Left ventricle myocardium superior (tissue), 1 donor: ENCODE measurements around the gene STN1. TPM values are rescaled to one million over a fixed set of nuclear protein-coding genes. Genes with fewer than 3 reads are reported as not detected.
"Not testable (repeated sequence)": the region's sequence is repeated elsewhere in the genome, so short reads cannot be mapped to it uniquely, and the experiment has no call there.

ENCODE experiments used
- ATAC-seq: fragments of 200-7000 bp; cut with Tn5 transposase; one replicate; pipeline ENCODE4 v1.9.1; 2020; ENCODE audit warnings: mild to moderate bottlenecking, moderate library complexity
- DNase-seq: peaks from one replicate; pipeline ENCODE4 v3.0.0-alpha.2; 2020
- intact Hi-C: fragments of 100-400 bp; cut with micrococcal nuclease; formaldehyde crosslinking; loops from one replicate; pipeline ENCODE4 v1.11.0; 2022
- total RNA-seq: library from RNA; stranded (reverse); fragmentation: NEBNext Ultra II Directional; extraction: Animal tissue kit (Norgen Biotek cat#: 25700); gene quantifications from one replicate; pipeline ENCODE4 v1.2.1, GENCODE V29; 2021
- donor health status: DM: no; HTN: yes; CAD: no; lungs with severe emphysema.

Gene STN1
- total RNA-seq, 1 donor from 2014 or later, result 33.2 TPM

DNA sequence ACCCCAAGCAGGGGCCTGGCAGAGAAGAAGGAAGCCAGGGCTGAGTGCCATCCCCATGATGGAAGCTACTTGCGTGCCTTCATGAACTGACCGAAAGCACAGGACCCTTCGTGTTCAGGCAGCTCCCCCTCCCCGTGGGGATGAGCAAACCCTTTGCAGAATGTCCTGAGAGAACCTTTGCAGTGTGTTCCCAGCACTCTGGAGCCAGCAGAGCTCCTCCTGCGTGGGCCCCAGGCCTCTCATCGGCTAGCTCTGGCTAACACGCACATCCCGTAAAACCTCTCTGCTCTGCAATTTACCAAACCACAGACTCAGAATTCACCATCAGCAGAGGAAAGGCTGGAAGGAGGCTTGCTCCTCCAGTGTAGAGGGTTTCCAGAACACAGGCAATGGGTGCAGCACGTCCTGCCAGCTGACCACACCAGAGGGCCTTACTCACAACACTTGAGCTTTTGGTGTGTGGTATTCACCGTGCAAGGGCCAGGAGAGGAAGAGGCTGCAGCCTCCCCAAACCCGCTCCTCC is 65.7 kb downstream of the STN1 start:
- intact Hi-C loops, result no loop called here
- peak; percentile 73 for DNase-seq

DNA sequence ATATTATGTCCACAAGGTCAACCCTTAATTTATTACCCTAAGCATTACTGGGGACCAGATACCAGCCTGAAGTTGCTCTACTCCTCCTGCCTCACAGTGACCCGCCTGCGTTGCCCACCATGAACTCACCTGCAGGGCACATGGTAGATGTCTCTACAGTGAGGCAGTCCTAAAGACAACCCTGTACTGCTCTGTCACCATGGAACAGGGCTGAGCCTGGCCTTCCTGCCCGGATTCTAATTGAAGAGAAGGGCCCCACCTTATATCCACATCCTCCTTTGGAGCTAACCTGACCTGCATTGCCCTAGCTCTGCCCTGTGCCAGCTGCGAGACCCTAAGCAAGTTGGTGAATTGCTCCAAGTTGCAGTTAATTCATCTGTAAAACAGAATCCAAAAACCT is 66.7 kb downstream of the STN1 start:
- intact Hi-C loops, result no loop called here
- DNase-seq, result no peak
- no peak for ATAC-seq

More for the DNA sequence above, 65.7 kb downstream of the STN1 start:
- ATAC-seq, result peak; percentile 47

DNA sequence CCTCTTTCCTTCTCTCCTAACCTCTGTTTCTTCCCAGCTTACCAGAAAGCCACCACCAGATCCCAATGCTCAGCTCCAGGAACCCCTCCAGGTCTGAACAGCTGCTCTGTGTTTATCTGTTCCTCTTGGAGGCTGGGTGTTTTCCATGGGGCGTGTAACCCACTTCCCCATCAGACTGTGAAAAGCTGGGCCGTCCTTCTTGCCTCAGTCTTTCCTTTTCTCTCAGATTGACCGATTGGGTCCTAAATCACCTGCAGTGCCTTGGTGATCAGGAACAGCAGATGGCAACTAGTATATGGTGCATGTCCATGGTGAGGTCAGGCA is 67.5 kb downstream of the STN1 start:
- peak; percentile 38 for DNase-seq
- ATAC-seq, result peak; percentile 27
- intact Hi-C loops, result no loop called here

DNA sequence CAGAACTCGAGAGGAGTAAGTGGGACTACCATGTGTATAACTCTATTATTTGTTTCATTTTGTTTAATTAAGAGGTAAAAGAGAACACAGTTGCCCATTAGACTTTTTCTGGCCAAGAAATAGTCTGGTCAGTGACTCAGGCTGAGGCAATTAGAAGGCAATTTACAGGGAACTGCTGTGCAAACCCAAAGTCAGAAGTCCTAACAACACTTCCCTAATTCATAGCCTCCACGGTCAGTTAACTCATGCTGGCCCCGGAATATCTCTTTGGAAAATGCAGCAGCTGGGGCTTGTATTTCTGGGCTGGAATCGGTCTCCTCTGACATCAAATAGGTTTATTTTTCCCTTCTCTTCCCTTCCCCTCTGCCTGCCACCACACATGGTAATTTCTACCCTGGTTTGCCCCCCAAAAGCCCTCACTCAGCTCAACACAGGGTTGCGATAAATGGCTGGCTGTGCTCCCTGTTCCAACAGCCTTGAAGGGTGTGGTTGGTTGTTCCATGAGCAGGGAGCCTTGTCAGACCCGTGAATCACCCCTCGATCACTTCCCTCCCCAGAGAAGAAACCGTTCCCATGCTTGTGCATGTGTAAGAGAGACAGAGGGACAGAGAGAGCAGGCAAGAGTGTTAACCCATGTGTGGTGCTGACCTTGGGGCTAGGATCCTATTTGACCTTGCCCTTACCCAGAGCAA is 68.0 kb downstream of the STN1 start:
- ATAC-seq (peak; percentile 24), DNase-seq (no peak)

DNA sequence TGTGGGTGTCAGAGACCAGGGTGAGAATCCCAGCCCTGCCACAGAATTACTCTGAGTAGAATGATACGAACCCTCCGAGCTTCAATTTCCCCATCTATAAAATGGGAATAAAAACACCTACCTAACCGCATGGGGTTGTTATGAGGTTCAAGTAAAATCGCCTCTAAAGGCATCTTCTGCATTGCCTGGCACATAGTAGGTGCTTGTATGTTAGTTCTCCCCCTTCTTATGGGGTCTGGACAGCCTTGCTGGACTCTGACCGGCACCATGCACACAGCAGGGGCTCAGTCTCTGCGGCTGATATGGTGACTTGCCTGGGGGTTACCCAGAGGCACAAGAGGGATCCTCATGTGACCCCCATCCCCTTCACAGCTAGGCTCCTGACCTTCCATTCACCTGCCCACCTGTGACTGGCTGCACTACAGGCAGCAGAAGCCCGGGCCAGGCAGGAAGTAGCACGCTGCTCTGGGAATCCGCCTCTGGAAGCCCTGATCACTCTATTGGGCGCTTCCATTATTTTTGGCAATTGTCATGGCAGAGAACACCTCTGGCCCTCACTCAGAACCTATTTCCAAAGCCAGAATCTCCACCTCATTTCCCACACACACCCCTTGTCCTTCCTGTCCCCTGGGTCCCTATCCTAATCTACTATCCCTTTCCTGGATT is 68.6 kb downstream of the STN1 start:
- intact Hi-C loops, result no loop called here
- peak; percentile 42 for DNase-seq
- ATAC-seq, result peak; percentile 3

More for the DNA sequence above, 68.0 kb downstream of the STN1 start:
- intact Hi-C loops, result no loop called here

DNA sequence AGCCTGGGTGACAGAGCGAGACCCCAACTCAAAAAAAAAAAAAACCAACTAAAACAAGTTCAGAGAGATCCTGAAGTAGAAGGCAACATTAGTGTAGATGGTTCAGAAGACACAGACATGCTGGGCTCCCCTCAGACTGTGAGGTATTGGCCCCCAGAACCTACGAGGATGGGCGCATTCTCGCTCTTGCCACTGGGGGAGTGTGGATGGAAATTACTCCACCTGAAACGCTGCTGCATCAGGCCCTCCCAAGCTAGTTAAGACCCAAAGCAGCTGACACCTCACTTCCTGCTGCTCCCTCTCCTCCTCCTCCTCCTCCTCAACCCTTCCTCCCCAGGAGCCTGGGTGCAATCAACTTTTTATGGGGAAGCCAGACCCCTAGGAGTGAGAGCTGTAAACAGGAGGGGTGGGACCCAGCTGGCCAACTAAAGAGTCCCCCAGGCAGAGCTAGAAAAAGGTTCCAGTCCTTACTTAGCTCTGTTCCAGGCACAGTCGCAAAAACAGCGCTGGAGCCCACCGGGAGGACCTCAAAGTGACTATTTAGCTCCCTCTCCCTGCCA is 70.0 kb downstream of the STN1 start:
- ATAC-seq (no peak), DNase-seq (no peak)
- intact Hi-C loops, result no loop called here

DNA sequence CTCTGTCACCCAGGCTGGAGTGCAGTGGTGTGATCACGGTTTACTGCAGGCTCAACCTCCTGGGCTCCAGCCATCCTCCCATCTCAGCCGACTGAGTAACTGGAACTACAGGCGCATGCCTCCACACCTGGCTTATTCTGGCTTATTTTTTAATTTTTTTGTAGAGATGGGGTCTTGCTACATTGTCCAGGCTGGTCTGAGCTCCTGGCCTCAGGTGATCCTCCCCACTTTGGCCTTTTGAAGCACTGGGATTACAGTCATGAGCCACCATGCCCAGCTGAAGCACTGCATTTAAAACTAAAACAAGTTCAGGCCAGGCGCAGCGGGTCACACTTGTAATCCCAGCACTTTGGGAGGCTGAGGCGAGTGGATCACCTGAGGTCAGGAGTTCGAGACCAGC is 70.6 kb downstream of the STN1 start:
- DNase-seq (no peak), ATAC-seq (no peak)
- intact Hi-C loops, result no loop called here

DNA sequence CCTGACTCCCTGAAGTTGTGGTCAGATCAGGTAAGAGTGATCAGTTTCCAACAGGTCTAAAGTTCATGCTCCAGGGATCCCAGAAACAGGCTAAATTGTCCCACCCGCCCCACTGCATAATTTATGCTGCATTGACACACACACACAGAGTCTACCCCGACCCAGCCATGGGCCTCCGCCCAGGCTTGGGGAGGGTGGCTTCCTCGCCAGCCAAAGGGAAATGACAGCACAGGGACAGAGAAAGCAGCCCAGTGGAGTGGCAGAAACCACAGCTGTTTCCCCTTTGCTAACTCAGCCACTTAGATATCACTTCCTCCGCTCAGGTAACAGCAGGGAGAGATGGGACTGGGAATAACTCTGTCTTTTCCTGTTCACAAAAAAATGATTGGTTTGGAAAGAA is 72.0 kb downstream of the STN1 start:
- peak; percentile 19 for ATAC-seq
- peak; percentile 55 for DNase-seq
- intact Hi-C loops, result no loop called here

DNA sequence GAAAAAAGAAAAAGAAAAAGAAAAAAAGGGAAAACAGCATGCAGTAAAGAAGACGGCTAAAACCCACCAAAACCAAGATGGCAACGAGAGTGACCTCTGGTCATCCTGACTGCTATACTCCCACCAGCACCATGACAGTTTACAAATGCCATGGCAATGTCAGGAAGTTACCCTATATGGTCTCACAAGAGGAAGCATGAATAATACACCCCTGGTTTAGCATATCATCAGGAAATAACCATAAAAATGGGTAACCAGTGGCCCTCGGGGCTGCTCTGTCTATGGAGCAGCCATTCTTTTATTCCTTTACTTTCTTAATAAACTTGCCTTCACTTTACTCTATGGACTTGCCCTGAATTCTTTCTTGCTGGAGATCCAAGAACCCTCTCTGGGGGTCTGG is 72.6 kb downstream of the STN1 start:
- ATAC-seq, intact Hi-C loops, DNase-seq: not testable (repeated sequence)

DNA sequence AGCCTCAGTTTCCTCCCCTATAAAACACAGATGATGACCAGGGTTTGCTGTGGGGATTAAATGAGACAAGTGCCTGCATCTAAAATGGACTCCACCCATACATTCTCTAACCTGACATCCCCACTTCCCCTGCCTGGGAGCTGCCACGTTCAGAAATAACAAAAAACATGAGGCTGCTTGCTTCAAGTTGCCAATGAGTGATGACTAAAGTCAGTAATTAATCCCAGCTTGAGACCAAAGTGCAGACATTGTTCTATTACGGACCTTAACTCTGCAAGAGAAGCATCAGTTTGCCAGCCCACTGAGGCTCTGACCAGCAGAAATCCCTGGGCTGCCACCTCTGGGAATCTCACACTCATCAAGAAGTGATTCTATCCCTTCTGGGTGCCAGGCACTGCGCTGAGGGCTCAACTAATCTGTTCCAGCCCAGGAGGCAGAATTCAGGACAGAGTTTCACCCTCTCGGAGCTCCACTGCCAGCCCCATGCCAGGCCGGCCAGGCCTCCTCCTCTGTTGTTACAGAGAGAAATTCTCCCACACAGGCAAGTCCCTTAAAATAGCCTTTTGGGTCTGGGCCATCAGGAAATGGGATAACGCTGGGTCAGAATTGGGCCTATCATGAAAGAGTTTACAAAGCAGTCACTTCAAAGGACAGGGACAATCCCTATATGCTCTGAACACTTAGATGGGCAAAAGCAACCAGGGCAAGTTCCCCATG is 74.0 kb downstream of the STN1 start:
- intact Hi-C loops, result no loop called here
- ATAC-seq (peak; percentile 70), DNase-seq (peak; percentile 79)

DNA sequence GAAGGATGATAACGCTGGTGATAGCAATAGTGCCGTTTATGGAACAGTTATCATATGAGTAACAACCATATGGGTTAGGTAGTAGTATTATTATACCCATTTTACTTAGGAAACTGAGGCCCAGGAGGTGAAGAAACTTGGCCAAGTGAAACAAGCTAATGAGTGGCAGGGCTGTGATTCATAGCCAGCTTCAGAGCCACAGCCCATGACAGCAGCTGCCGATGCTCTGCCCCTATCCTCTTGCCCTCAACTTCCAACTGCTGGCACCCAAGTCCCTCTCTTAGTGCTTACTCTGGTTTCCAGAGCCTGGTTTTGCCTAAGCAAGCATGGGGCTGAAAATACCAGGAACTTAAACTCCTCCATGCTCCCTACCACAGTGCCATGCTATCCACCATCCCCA is 74.9 kb downstream of the STN1 start:
- ATAC-seq (no peak), DNase-seq (no peak)
- intact Hi-C loops, result no loop called here

DNA sequence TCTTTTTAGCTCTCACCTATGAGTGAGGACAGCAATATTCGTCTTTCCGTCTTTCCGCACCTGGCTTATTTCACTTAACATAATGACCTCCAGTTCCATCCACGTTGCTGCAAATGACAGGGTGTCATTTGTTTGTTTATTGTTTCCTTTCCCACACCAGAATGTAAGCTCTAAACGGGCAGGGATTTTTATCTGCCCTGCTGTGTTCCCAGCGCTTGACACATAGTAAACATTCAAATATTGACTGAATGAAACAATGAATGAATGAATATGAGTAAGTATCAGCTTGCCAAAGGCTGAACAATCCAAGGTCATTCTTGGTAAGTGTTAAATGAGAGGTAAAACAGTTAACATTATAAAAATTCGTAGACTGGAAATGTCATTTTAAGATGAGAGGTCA is 75.4 kb downstream of the STN1 start:
- intact Hi-C loops, result no loop called here
- DNase-seq (no peak), ATAC-seq (no peak)

DNA sequence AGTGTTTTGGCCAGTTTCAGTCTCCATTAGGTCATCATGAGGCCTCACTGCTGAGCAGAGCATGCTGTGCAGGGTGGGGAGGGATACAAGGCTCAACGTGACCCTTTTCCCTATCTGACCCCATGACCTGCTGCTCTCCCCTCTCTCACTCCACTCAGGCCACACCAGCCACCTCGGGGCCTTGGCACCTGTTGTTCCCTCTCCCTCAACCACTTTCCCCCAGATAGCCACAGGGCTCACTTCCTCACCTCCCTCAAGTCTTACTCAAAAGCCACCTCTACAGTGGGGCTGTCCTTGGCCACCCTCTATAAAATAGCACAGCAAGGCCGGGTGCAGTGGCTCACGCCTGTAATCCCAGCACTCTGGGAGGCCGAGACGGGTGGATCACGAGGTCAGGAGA is 76.5 kb downstream of the STN1 start:
- no peak for DNase-seq
- intact Hi-C loops, result no loop called here
- ATAC-seq, result no peak

DNA sequence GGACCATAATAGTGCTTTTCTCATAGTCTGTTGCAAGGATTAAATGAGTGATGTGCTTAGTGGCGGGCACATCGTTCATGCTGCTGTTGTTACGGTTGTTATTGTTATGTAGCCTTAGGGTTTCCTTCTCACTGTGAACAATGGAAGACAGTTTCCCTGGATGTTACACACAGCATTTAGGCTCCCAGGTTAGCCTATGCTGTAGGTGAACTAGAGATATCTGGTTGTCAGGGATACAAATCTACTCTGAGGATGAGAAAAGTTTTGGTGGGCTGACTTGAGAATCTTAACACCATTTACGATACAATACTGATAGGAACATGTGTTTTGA is 77.3 kb downstream of the STN1 start:
- no peak for ATAC-seq
- intact Hi-C loops, result no loop called here
- no peak for DNase-seq

DNA sequence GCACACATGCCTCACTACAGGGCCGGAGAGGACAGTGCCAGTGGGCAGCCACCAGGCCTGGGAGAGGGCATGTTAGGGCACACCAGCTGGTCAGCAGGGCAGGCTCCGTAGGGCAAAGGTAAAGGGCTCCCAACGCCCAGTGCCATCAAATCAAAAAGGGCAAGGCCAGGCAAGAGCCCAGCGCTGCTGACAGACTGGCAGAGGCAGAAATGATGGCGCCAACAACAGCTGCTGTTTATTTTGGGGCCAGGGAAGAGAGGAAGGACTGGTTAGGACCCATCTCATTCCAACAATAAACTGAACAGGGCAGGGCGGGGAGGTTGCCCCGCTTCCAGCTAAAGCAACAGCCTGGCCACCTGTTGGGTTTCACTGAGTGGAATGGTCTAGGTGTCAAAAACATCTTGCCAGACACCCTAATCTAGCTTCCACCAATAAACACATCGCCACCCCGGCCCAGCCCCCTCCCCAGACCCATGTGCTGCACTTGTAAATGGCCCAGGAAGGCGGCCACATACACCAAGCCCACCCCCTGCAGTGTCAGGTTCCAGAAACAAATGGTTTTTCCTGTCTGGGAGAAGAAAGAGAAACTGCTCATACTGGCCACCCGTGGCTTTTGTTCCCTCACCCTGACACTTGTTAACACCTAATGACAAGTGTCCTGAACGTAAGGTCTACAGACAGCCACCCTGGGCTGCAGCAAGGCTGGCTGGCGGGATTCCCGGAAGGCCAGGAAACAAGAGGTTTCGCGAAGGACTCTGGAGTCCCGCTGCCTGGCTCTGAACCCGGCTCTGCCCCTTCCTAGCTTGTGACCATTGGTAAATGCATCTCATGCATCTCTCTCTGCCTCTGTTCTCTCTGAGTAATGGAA is 77.9 kb downstream of the STN1 start:
- ATAC-seq, result peak; percentile 70
- intact Hi-C loops, result no loop called here
- peak; percentile 89 for DNase-seq

DNA sequence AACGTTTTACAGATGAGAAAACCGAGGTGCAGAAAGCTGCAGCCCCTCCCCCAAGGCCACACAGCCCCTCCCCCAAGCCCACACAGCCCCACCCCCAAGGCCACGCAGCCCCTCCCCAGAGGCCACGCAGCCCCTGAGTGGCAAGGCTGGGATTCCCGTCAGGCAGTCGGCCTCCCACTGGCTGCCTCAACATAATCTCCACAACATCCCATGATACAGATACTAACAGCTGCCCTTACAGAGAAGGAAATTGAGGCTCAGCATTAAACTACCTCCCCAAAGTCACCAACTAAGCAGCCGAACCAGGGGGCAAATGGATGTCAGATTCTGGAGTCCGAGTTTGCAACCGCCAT is 78.5 kb downstream of the STN1 start:
- intact Hi-C loops, result no loop called here
- no peak for ATAC-seq
- DNase-seq, result no peak

DNA sequence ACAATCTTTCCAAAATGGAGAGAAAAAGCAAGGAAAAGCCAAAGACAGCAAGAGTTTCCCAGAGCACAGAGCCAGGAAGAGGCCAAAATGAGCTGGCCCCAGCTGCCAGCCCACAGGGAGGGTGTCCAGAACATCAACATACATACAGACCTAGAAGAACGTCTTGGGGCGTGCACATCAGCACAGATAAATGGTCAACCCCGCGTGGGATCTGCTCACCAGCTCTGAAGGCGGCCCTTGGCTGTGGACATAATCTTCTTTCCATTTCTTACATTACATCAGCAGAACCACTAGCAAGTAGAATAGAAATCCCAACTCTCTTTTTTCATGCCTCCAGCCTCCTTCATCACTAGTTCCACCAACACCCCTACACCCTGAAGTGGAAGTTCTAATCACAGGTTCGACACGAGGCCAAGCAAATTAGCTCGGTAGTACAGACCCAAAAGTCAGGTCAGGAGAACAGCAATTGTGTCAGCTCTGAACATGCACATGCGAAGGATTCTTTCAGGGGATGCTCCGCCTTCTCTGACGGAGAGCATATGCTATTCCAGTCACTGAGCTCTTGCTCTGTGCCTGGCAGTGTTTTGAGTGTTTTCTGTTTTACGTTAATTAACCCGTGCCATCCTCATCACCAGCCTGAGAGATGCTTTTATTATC is 79.0 kb downstream of the STN1 start:
- DNase-seq (no peak), ATAC-seq (peak; percentile 17)
- intact Hi-C loops, result no loop called here

DNA sequence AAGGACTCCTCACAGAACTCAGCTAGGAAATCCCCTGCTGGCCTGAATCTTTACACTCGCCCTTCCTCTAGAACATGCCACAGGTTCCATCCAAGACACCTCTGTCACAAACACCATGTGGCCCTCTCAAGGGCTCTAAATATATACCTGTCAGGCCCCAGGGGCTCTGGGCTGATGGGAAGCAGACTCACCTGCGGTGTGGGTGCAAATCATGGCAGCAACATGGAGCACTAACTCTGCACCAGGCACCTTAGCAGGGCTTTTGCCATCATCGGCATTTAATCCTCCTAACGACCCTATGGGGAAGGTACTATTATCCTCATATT is 80.0 kb downstream of the STN1 start:
- ATAC-seq, result peak; percentile 47
- DNase-seq, result peak; percentile 36
- intact Hi-C loops, result no loop called here
